ENCODE measurements around the gene ZNF274.

DNA sequence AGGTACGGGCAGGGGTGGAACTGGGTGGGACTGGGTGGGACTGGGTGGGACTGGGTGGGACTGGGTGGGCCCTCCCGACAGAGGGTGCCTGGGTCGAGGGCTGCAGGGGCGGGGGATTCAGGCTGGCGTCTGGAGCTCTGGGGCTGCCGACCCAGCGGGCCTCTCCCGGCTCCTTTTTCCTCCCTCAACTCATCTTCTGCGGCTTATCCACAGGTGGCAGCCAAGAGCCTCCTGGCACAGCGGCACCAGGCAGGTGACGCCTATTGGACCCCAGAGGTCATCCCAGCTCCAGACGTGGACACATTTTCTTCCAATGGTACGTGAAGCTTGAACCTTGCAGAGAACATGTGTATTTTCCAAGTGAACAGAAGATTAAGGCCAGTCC lies 46.4 kb downstream of the ZNF274 start:
- TF ChIP-seq SREBF1 (IDR thresholded peaks at IDR 0.05; ENCODE audit: low read length): no peak
- TF ChIP-seq POLR2AphosphoS5 (IDR thresholded peaks at IDR 0.05; ENCODE audit: low read length): no peak
- TF ChIP-seq HDAC6 (IDR thresholded peaks at IDR 0.05; ENCODE audit: unreplicated experiment): no peak
- TF ChIP-seq, protein P1, sequence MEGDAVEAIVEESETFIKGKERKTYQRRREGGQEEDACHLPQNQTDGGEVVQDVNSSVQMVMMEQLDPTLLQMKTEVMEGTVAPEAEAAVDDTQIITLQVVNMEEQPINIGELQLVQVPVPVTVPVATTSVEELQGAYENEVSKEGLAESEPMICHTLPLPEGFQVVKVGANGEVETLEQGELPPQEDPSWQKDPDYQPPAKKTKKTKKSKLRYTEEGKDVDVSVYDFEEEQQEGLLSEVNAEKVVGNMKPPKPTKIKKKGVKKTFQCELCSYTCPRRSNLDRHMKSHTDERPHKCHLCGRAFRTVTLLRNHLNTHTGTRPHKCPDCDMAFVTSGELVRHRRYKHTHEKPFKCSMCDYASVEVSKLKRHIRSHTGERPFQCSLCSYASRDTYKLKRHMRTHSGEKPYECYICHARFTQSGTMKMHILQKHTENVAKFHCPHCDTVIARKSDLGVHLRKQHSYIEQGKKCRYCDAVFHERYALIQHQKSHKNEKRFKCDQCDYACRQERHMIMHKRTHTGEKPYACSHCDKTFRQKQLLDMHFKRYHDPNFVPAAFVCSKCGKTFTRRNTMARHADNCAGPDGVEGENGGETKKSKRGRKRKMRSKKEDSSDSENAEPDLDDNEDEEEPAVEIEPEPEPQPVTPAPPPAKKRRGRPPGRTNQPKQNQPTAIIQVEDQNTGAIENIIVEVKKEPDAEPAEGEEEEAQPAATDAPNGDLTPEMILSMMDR (IDR thresholded peaks at IDR 0.05 in 2 of 3, conservative IDR thresholded peaks at IDR 0.05 in 1 of 3; ENCODE audit: control insufficient read depth in 2 of 3, extremely low read depth in 1 of 3, insufficient read depth in 1 of 3, low read depth in 3 of 3, low read length in 3 of 3): peak; percentile 26 to 44 (median 42); a peak in 4 of 6 replicates
- no peak for TF ChIP-seq CREB1 (IDR thresholded peaks at IDR 0.05; ENCODE audit: low read depth)
- no peak for TF ChIP-seq TCF12 (IDR thresholded peaks at IDR 0.05; ENCODE audit: low read depth, low read length)
- no peak for TF ChIP-seq FOXM1 (IDR thresholded peaks at IDR 0.05; ENCODE audit: low read depth, low read length)
- no peak for TF ChIP-seq CREM (IDR thresholded peaks at IDR 0.05; ENCODE audit: low read depth)
